GM13976 (cell line): ENCODE data around the gene APPBP2.

Experiments used
- DNase-seq: peaks from one replicate; pipeline ENCODE4 v3.0.0; 2012; ENCODE audit warnings: low spot score
- in situ Hi-C: fragments of 300-500 bp; cut with MboI; formaldehyde crosslinking; loops from one replicate; pipeline ENCODE4 v1.12.0; 2022; ENCODE audit warnings: low sequenced_read_pairs, mixed read lengths, inconsistent platforms; ENCODE audit not compliant: unreplicated experiment
- TF ChIP-seq, protein P1 (sequence below): IDR thresholded peaks from 2 replicates; pipeline ENCODE4 v1.5.1; 2012; ENCODE audit warnings: borderline replicate concordance, mild to moderate bottlenecking; ENCODE audit not compliant: insufficient read depth; ENCODE audit errors: extremely low read depth, missing control alignments, control extremely low read depth

APPBP2 gene

GRCh38 chr17:60525685-60526514, at the start of gene APPBP2:
Gene APPBP2 (minus strand): TSS chr17:60526242. CDS start chr17:60525931, 311 bp downstream.
- DNase-seq = peak; percentile 85
- in situ Hi-C loops = no loop called here
- TF ChIP-seq, protein P1, sequence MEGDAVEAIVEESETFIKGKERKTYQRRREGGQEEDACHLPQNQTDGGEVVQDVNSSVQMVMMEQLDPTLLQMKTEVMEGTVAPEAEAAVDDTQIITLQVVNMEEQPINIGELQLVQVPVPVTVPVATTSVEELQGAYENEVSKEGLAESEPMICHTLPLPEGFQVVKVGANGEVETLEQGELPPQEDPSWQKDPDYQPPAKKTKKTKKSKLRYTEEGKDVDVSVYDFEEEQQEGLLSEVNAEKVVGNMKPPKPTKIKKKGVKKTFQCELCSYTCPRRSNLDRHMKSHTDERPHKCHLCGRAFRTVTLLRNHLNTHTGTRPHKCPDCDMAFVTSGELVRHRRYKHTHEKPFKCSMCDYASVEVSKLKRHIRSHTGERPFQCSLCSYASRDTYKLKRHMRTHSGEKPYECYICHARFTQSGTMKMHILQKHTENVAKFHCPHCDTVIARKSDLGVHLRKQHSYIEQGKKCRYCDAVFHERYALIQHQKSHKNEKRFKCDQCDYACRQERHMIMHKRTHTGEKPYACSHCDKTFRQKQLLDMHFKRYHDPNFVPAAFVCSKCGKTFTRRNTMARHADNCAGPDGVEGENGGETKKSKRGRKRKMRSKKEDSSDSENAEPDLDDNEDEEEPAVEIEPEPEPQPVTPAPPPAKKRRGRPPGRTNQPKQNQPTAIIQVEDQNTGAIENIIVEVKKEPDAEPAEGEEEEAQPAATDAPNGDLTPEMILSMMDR = no peak

DNA sequence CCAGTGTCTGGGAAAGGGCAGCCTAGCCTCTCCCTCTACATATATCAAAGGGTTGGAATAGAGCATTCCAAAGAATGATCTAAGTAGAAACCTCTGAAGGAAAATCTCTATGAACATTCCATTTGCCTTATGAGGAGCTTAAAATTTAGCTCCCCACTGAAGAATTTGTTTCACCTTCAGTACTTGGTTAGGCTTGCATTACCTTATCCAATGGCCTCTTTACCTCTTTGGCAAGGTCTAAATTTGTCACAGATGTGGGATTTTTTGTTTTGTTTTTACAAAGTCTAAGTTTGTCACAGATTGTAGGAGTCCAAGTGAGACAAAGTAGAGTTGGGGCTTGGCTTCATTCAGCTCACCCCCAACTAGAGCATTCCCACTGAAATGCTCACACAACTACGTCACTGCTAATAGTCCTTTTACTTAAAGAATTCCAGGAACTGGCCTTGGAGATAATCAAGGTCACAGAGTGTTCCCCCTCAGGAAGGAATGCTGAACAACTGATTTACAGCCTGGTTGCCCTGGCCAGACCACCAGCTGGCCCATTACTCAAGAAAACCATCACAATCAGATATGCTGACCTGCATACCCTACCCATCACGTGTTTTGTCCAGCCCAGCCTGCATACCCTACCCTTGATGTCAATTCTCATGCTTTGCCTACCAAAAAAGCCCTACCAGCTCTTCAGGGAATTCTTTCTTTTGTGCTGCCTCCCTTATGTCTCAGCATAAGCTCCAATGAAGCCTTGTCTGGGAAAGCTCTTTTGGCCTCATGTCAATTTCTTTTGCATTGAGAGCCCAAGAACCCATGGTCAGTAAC, 47.4 kb upstream of the APPBP2 start:
- TF ChIP-seq, protein P1 = no peak
- in situ Hi-C loops = no loop called here
- no peak for DNase-seq

DNA sequence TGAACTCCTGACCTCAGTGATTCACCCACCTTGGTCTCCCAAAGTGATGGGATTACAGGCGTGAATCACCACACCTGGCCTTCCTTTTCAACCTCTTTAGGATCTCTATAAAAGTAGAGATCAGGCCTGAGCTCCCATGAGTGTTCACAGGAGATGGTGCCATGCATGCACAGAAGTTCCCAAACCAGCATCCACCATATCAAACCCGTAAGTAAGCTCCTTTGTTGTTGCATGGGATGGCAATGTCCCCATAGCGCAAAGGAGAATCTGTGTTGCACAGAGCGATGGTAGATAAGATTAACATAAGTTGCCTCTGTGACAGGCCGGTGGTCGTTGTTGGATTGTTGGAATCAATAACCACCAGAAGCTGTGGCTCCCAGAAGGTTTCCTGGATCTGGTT, 39.2 kb upstream of the APPBP2 start:
- in situ Hi-C loops = no loop called here
- DNase-seq = no peak
- TF ChIP-seq, protein P1 = no peak

GRCh38 chr17:60563743-60564142, 37.7 kb upstream of the APPBP2 start:
- TF ChIP-seq, protein P1 = no peak
- in situ Hi-C loops = no loop called here
- no peak for DNase-seq

- TF ChIP-seq, protein P1 = no peak
- in situ Hi-C loops = no loop called here
- no peak for DNase-seq
Measured at GRCh38 chr17:60562421-60562820, 36.4 kb upstream of the APPBP2 start.

DNA sequence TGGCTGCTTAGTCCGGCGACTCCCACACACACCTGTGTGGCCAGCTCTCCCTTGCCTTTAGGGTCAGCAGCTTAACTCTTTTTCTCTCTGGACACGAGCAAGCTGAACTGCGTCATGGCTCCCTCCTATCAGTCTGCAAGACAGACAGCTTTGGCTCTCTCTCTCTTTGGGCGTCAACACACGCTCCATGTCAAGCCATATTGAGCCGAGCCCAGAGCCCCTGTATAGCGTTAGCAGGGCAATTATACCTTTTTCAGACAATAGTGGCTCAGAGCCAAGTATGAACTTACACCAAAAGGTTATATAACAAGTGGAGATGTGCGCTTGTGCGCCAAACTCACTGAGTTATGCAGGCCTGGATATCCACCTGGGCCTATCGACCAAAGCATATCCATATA, 34.8 kb upstream of the APPBP2 start:
- TF ChIP-seq, protein P1 = no peak
- DNase-seq = no peak
- in situ Hi-C loops = no loop called here
